ENCODE results near the gene PIK3C2B. TPM values are rescaled to one million over a fixed set of nuclear protein-coding genes. Genes with fewer than 3 reads are reported as not detected.

Gene PIK3C2B
- total and polyA plus RNA-seq, 9 donors = 5.6 to 26.0 (median 11.0) TPM

GRCh38 chr1:204505674-204506200 is 11.1 kb upstream of the PIK3C2B start:
- no peak for DNase-seq
- Histone ChIP-seq H3K27me3 (no peaks in the 10 kb centered on the region), H3K36me3 (no peaks in the 10 kb centered on the region), H3K9me3 (no peaks in the 10 kb centered on the region), H3K27ac (peak overlapping the region; percentile 62 to 85), H3K4me1 (ENCODE audit: insufficient read depth) (peaks cover 2% of the 10 kb centered on the region), H3K4me3 (peak overlapping the region; percentile 43)
- TF ChIP-seq EP300 (IDR thresholded peaks at IDR 0.05) = no peak
- no peak for TF ChIP-seq CTCF (IDR thresholded peaks at IDR 0.05)
- no peak for TF ChIP-seq POLR2A (IDR thresholded peaks at IDR 0.05)
- intact Hi-C loops (cut with DNase I) = no loop called here
- 1 to 2% (median 2%) methylated on average over 4 of the region's 4 CpGs for WGBS, 3 donors

- 86 to 91% (median 87%) methylated on average over 4 of the region's 4 CpGs for WGBS, 3 donors
Observed at GRCh38 chr1:204503913-204504519, 9.4 kb upstream of the PIK3C2B start.

GRCh38 chr1:204503122-204503912 is 8.7 kb upstream of the PIK3C2B start:
- H3K27ac ChIP-seq = no peak overlapping the region
- TF ChIP-seq POLR2A (IDR thresholded peaks at IDR 0.05) (no peak), CTCF (IDR thresholded peaks at IDR 0.05) (peak; percentile 55 to 76 (median 75)), EP300 (IDR thresholded peaks at IDR 0.05) (no peak)
- no peak for DNase-seq
- H3K4me3 ChIP-seq = no peak overlapping the region
- intact Hi-C loops (cut with DNase I) = loop anchor here (2.0 to 5.0 kb wide), 2 partner anchors 56 to 73 kb away; no protein-coding TSS in a partner anchor
- 18 to 24% (median 18%) methylated on average over 7 of the region's 7 CpGs for WGBS, 3 donors
- peaks cover 2% of the 10 kb centered on the region for H3K4me1 ChIP-seq (ENCODE audit: insufficient read depth)
- no peaks in the 10 kb centered on the region for H3K36me3 ChIP-seq
- no peaks in the 10 kb centered on the region for H3K9me3 ChIP-seq
- no peaks in the 10 kb centered on the region for H3K27me3 ChIP-seq

More at GRCh38 chr1:204503913-204504519, 9.4 kb upstream of the PIK3C2B start:
- no peak overlapping the region for H3K4me3 ChIP-seq
- TF ChIP-seq EP300 (IDR thresholded peaks at IDR 0.05) (no peak), CTCF (IDR thresholded peaks at IDR 0.05) (no peak)
- H3K36me3 ChIP-seq = no peaks in the 10 kb centered on the region
- intact Hi-C loops (cut with DNase I) = loop anchor here (2.0 to 5.0 kb wide), 2 partner anchors 57 to 73 kb away; no protein-coding TSS in a partner anchor
- DNase-seq = no peak
- H3K27me3 ChIP-seq = no peaks in the 10 kb centered on the region
- H3K4me1 ChIP-seq (ENCODE audit: insufficient read depth) = peaks cover 2% of the 10 kb centered on the region
- H3K27ac ChIP-seq = no peak overlapping the region
- H3K9me3 ChIP-seq = no peaks in the 10 kb centered on the region

GRCh38 chr1:204502241-204502640 is 7.6 kb upstream of the PIK3C2B start:
- no peak for DNase-seq
- Histone ChIP-seq H3K36me3 (no peaks in the 10 kb centered on the region), H3K27ac (no peak overlapping the region), H3K9me3 (no peaks in the 10 kb centered on the region), H3K27me3 (no peaks in the 10 kb centered on the region), H3K4me1 (ENCODE audit: insufficient read depth) (no peaks in the 10 kb centered on the region), H3K4me3 (no peak overlapping the region)
- TF ChIP-seq EP300 (IDR thresholded peaks at IDR 0.05) (no peak), CTCF (IDR thresholded peaks at IDR 0.05) (no peak), POLR2A (IDR thresholded peaks at IDR 0.05) (no peak)
- intact Hi-C loops (cut with DNase I) = loop anchor here (2.0 to 5.0 kb wide), 2 partner anchors 55 to 71 kb away; no protein-coding TSS in a partner anchor
- WGBS, 3 donors = 69 to 73% (median 70%) methylated on average over 6 of the region's 6 CpGs

Measured in ovary (tissue), 9 donors.